ENCODE data around the gene SFSWAP. TPM values are rescaled to one million over a fixed set of nuclear protein-coding genes. Genes with fewer than 3 reads are reported as not detected.
"Not testable (repeated sequence)": the region's sequence is repeated elsewhere in the genome, so short reads cannot be mapped to it uniquely, and the experiment has no call there.

The SFSWAP gene
- total RNA-seq, 2 experiments from 2014 or later, result 51.3 TPM

- no peaks in the 10 kb centered on the region for H3K27me3 Mint-ChIP-seq (ENCODE audit: low read depth)
- H3K36me3 Mint-ChIP-seq (ENCODE audit: low read depth), result no peaks in the 10 kb centered on the region
- CTCF ChIA-PET, result no interaction called here
Observed at GRCh38 chr12:131699434-131699833, 11.5 kb upstream of the SFSWAP start.

GRCh38 chr12:131700271-131700670, 10.6 kb upstream of the SFSWAP start:
- intact Hi-C loops (cut with micrococcal nuclease), result no loop called here
- peaks cover 2% of the 10 kb centered on the region for H3K36me3 Mint-ChIP-seq (ENCODE audit: low read depth)
- no peak for DNase-seq
- no peaks in the 10 kb centered on the region for H3K4me1 Mint-ChIP-seq (ENCODE audit: low read depth)
- H3K4me3 Mint-ChIP-seq, result no peak overlapping the region
- CTCF ChIA-PET, result no interaction called here
- H3K27ac Mint-ChIP-seq, result no peak overlapping the region
- H3K27me3 Mint-ChIP-seq (ENCODE audit: low read depth), result no peaks in the 10 kb centered on the region
- peaks cover 13% of the 10 kb centered on the region for H3K9me3 Mint-ChIP-seq

More at GRCh38 chr12:131699434-131699833, 11.5 kb upstream of the SFSWAP start:
- Mint-ChIP-seq H3K4me1 (ENCODE audit: low read depth) (no peaks in the 10 kb centered on the region), H3K9me3 (peaks cover 6% of the 10 kb centered on the region), H3K4me3 (no peak overlapping the region), H3K27ac (no peak overlapping the region)
- intact Hi-C loops (cut with micrococcal nuclease), result no loop called here
- no peak for DNase-seq

- H3K4me1 Mint-ChIP-seq (ENCODE audit: low read depth), result no peaks in the 10 kb centered on the region
- intact Hi-C loops (cut with micrococcal nuclease), result no loop called here
- no peaks in the 10 kb centered on the region for H3K27me3 Mint-ChIP-seq (ENCODE audit: low read depth)
- no peak overlapping the region for H3K27ac Mint-ChIP-seq
- no peak overlapping the region for H3K4me3 Mint-ChIP-seq
- H3K36me3 Mint-ChIP-seq (ENCODE audit: low read depth), result peaks cover 2% of the 10 kb centered on the region
- peaks cover 17% of the 10 kb centered on the region for H3K9me3 Mint-ChIP-seq
- CTCF ChIA-PET, result interaction anchor here (1.2 kb wide), 1 partner anchor 16 kb away, joined by 3 read pairs; no protein-coding TSS in a partner anchor
- DNase-seq, result no peak
Observed at GRCh38 chr12:131701705-131702572, 9.0 kb upstream of the SFSWAP start.

GRCh38 chr12:131702573-131702877, 8.4 kb upstream of the SFSWAP start:
- Mint-ChIP-seq H3K36me3 (ENCODE audit: low read depth) (peaks cover 2% of the 10 kb centered on the region), H3K4me3 (no peak overlapping the region), H3K27ac (no peak overlapping the region), H3K4me1 (ENCODE audit: low read depth) (no peaks in the 10 kb centered on the region), H3K27me3 (ENCODE audit: low read depth) (no peaks in the 10 kb centered on the region), H3K9me3 (peaks cover 17% of the 10 kb centered on the region)
- no peak for DNase-seq
- CTCF ChIA-PET, result interaction anchor here (1.2 kb wide), 1 partner anchor 15 kb away, joined by 3 read pairs; no protein-coding TSS in a partner anchor
- intact Hi-C loops (cut with micrococcal nuclease), result no loop called here

GRCh38 chr12:131703161-131703560, 7.7 kb upstream of the SFSWAP start:
- Mint-ChIP-seq H3K27me3 (ENCODE audit: low read depth) (no peaks in the 10 kb centered on the region), H3K27ac (no peak overlapping the region), H3K9me3 (peaks cover 17% of the 10 kb centered on the region), H3K36me3 (ENCODE audit: low read depth) (peaks cover 2% of the 10 kb centered on the region), H3K4me1 (ENCODE audit: low read depth) (no peaks in the 10 kb centered on the region), H3K4me3 (no peak overlapping the region)
- CTCF ChIA-PET, result no interaction called here
- DNase-seq, result no peak
- intact Hi-C loops (cut with micrococcal nuclease), result no loop called here

GRCh38 chr12:131704509-131704908, 6.4 kb upstream of the SFSWAP start:
- Mint-ChIP-seq H3K27ac (no peak overlapping the region), H3K9me3 (peaks cover 17% of the 10 kb centered on the region), H3K36me3 (ENCODE audit: low read depth) (peaks cover 2% of the 10 kb centered on the region), H3K4me3 (no peak overlapping the region), H3K4me1 (ENCODE audit: low read depth) (peaks cover 1% of the 10 kb centered on the region), H3K27me3 (ENCODE audit: low read depth) (no peaks in the 10 kb centered on the region)
- intact Hi-C loops (cut with micrococcal nuclease), result no loop called here
- no peak for DNase-seq
- CTCF ChIA-PET, result no interaction called here

- H3K9me3 Mint-ChIP-seq, result peaks cover 17% of the 10 kb centered on the region
- CTCF ChIA-PET; H3K4me3 Mint-ChIP-seq; H3K27ac Mint-ChIP-seq; H3K36me3 Mint-ChIP-seq (ENCODE audit: low read depth); DNase-seq; intact Hi-C loops (cut with micrococcal nuclease); H3K27me3 Mint-ChIP-seq (ENCODE audit: low read depth); H3K4me1 Mint-ChIP-seq (ENCODE audit: low read depth): not testable (repeated sequence)
Observed at GRCh38 chr12:131706709-131707108, 4.2 kb upstream of the SFSWAP start.

- CTCF ChIA-PET, result no interaction called here
Observed at GRCh38 chr12:131709226-131709625, 1.7 kb upstream of the SFSWAP start.

GRCh38 chr12:131711551-131712205, 788 bp downstream of the SFSWAP start:
- Mint-ChIP-seq H3K27ac (peak overlapping the region; percentile 96), H3K4me3 (peak overlapping the region; percentile 89), H3K4me1 (ENCODE audit: low read depth) (peaks cover 23% of the 10 kb centered on the region), H3K36me3 (ENCODE audit: low read depth) (peaks cover 23% of the 10 kb centered on the region), H3K9me3 (no peaks in the 10 kb centered on the region), H3K27me3 (ENCODE audit: low read depth) (no peaks in the 10 kb centered on the region)
- intact Hi-C loops (cut with micrococcal nuclease), result loop anchor here (1.0 to 5.0 kb wide), 3 partner anchors 103 to 236 kb away; partner anchors contain the start of genes EP400 and PUS1
- peak; percentile 15 for DNase-seq
- CTCF ChIA-PET, result interaction anchor here (0.6 kb wide), 1 partner anchor 127 kb away, joined by 3 read pairs; no protein-coding TSS in a partner anchor

More at GRCh38 chr12:131709226-131709625, 1.7 kb upstream of the SFSWAP start:
- Mint-ChIP-seq H3K27me3 (ENCODE audit: low read depth) (no peaks in the 10 kb centered on the region), H3K9me3 (peaks cover 11% of the 10 kb centered on the region), H3K4me3 (peak overlapping the region; percentile 89), H3K36me3 (ENCODE audit: low read depth) (peaks cover 10% of the 10 kb centered on the region), H3K27ac (no peak overlapping the region), H3K4me1 (ENCODE audit: low read depth) (peaks cover 23% of the 10 kb centered on the region)
- DNase-seq, result no peak
- intact Hi-C loops (cut with micrococcal nuclease), result no loop called here

GRCh38 chr12:131713349-131713748, 2.5 kb downstream of the SFSWAP start:
- intact Hi-C loops (cut with micrococcal nuclease), result loop anchor here (5.0 kb wide), 1 partner anchor 234 kb away; the partner anchor contains the start of gene EP400
- H3K27me3 Mint-ChIP-seq (ENCODE audit: low read depth), result no peaks in the 10 kb centered on the region
- H3K27ac Mint-ChIP-seq, result no peak overlapping the region

GRCh38 chr12:131714759-131715158, 3.9 kb downstream of the SFSWAP start:
- Mint-ChIP-seq H3K4me1 (ENCODE audit: low read depth) (peaks cover 19% of the 10 kb centered on the region), H3K27me3 (ENCODE audit: low read depth) (no peaks in the 10 kb centered on the region), H3K9me3 (no peaks in the 10 kb centered on the region), H3K36me3 (ENCODE audit: low read depth) (peaks cover 39% of the 10 kb centered on the region), H3K27ac (no peak overlapping the region), H3K4me3 (no peak overlapping the region)
- intact Hi-C loops (cut with micrococcal nuclease), result loop anchor here (5.0 kb wide), 1 partner anchor 233 kb away; the partner anchor contains the start of gene EP400
- CTCF ChIA-PET, result interaction anchor here (1.3 kb wide), 1 partner anchor 41 kb away, joined by 3 read pairs; no protein-coding TSS in a partner anchor
- DNase-seq, result no peak

More at GRCh38 chr12:131713349-131713748, 2.5 kb downstream of the SFSWAP start:
- CTCF ChIA-PET, result interaction anchor here (1.0 kb wide), 1 partner anchor 22 kb away, joined by 3 read pairs; no protein-coding TSS in a partner anchor
- Mint-ChIP-seq H3K4me3 (no peak overlapping the region), H3K9me3 (no peaks in the 10 kb centered on the region), H3K36me3 (ENCODE audit: low read depth) (peaks cover 32% of the 10 kb centered on the region), H3K4me1 (ENCODE audit: low read depth) (peaks cover 23% of the 10 kb centered on the region)
- no peak for DNase-seq

- H3K4me3 Mint-ChIP-seq, result no peak overlapping the region
- H3K36me3 Mint-ChIP-seq (ENCODE audit: low read depth), result peaks cover 48% of the 10 kb centered on the region
- CTCF ChIA-PET, result interaction anchor here (1.3 kb wide), 1 partner anchor 39 kb away, joined by 3 read pairs; no protein-coding TSS in a partner anchor
Observed at GRCh38 chr12:131716282-131716681, 5.4 kb downstream of the SFSWAP start.

More at GRCh38 chr12:131716282-131716681, 5.4 kb downstream of the SFSWAP start:
- no peak overlapping the region for H3K27ac Mint-ChIP-seq
- H3K27me3 Mint-ChIP-seq (ENCODE audit: low read depth), result no peaks in the 10 kb centered on the region
- no peaks in the 10 kb centered on the region for H3K9me3 Mint-ChIP-seq
- DNase-seq, result no peak
- H3K4me1 Mint-ChIP-seq (ENCODE audit: low read depth), result peaks cover 20% of the 10 kb centered on the region
- intact Hi-C loops (cut with micrococcal nuclease), result no loop called here

Data from activated naive CD4-positive, alpha-beta T cell treated with anti-CD3 and anti-CD28 coated beads for 36 hours (primary cell).